Right lobe of liver (tissue), 4 donors: ENCODE data around the gene MUC4.
"Not testable (repeated sequence)": the region's sequence is repeated elsewhere in the genome, so short reads cannot be mapped to it uniquely, and the experiment has no call there.

Experiments
- CTCF ChIP-seq, 4 donors: fragments of 200-600 bp in 3 of 4; fragments of 450-650 bp in 1 of 4; IDR thresholded peaks; one replicate each; pipeline versions ENCODE4 v1.5.1 to v1.8.0; 2016 to 2022; ENCODE audit warnings: antibody characterized with exemption in 4 of 4, mild to moderate bottlenecking in 2 of 4
- POLR2A ChIP-seq: fragments of 450-650 bp; IDR thresholded peaks from one replicate; pipeline ENCODE4 v1.6.1; 2017; ENCODE audit warnings: antibody characterized with exemption, mild to moderate bottlenecking
- donor health status: DM: no; HTN: no; CAD: no.
- donor health status: DM: no; HTN: no; CAD: no.
- donor health status: DM: no; HTN: yes; CAD: no.

GRCh38 chr3:195711091-195711812 is 100.5 kb downstream of the MUC4 start:
- TF ChIP-seq POLR2A; CTCF (IDR thresholded peaks at IDR 0.05): not testable (repeated sequence)
